Body of pancreas (tissue), 4 donors: ENCODE measurements around the gene C2orf74.
"Not testable (repeated sequence)": the region's sequence is repeated elsewhere in the genome, so short reads cannot be mapped to it uniquely, and the experiment has no call there.

ENCODE experiments used
- POLR2A ChIP-seq, 3 donors: fragments of 450-650 bp; IDR thresholded peaks; one replicate each; pipeline ENCODE4 v1.6.1; 2016; ENCODE audit warnings: antibody characterized with exemption in 3 of 3, mild to moderate bottlenecking in 2 of 3
- TF ChIP-seq, protein P1 (sequence below), 7 experiments: fragments of 450-650 bp in 4 of 7; fragments of 200-600 bp in 3 of 7; sonication (generic) in 3 of 7; IDR thresholded peaks; one replicate each; pipeline ENCODE4 v1.5.1; 2016 to 2019; ENCODE audit warnings: antibody characterized with exemption in 7 of 7

DNA sequence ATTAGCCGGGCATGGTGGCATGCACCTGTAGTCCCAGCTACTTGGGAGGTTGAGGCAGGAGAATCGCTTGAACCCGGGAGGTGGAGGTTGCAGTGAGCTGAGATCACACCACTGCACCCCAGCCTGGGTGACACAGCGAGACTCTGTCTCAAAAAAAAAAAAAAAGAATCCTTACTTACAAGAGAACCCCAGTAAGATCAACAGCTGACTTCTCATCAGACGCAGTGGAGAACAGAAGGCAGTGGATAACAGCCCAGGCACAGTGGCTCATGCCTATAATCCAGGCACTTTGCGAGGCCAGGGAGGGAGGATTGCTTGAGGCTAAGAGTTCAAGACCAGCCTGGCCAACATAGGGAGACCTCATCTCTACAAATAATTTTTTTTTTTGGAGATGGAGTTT is 33.9 kb upstream of the C2orf74 start:
- TF ChIP-seq, protein P1, sequence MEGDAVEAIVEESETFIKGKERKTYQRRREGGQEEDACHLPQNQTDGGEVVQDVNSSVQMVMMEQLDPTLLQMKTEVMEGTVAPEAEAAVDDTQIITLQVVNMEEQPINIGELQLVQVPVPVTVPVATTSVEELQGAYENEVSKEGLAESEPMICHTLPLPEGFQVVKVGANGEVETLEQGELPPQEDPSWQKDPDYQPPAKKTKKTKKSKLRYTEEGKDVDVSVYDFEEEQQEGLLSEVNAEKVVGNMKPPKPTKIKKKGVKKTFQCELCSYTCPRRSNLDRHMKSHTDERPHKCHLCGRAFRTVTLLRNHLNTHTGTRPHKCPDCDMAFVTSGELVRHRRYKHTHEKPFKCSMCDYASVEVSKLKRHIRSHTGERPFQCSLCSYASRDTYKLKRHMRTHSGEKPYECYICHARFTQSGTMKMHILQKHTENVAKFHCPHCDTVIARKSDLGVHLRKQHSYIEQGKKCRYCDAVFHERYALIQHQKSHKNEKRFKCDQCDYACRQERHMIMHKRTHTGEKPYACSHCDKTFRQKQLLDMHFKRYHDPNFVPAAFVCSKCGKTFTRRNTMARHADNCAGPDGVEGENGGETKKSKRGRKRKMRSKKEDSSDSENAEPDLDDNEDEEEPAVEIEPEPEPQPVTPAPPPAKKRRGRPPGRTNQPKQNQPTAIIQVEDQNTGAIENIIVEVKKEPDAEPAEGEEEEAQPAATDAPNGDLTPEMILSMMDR (IDR thresholded peaks at IDR 0.05), result not testable (repeated sequence)
- TF ChIP-seq POLR2A (IDR thresholded peaks at IDR 0.05), result not testable (repeated sequence)
